Stimulated activated naive B cell treated with anti-CD40 and anti-IgM and Interleukin-4, amounts not matched to agents 10 μg/mL and 1 μg/mL and 100 μg/mL, for 72 hours (primary cell): Measurements from ENCODE around the gene CCIN.

Experiments used
- ATAC-seq, 2 donors: fragments of 150-1000 bp; cut with Tn5 transposase; replicated peaks; 2 replicates each; pipeline ENCODE4 v1.10.0; 2021; ENCODE audit warnings: moderate library complexity in 1 of 2
- DNase-seq: peaks from one replicate; pipeline ENCODE4 v3.0.0; 2021
- H3K27ac Mint-ChIP-seq: one replicate; pipeline ENCODE4 v1.8.0; 2022; ENCODE audit warnings: mild to moderate bottlenecking, mixed read lengths
- H3K27me3 Mint-ChIP-seq, 2 donors: one replicate each; pipeline ENCODE4 v1.8.0; 2022; ENCODE audit warnings: mixed read lengths in 2 of 2
- H3K36me3 Mint-ChIP-seq, 2 donors: one replicate each; pipeline ENCODE4 v1.8.0; 2022; ENCODE audit warnings: mixed read lengths in 2 of 2, mild to moderate bottlenecking in 1 of 2
- H3K4me1 Mint-ChIP-seq, 2 donors: one replicate each; pipeline ENCODE4 v1.8.0; 2022; ENCODE audit warnings: mixed read lengths in 2 of 2, mild to moderate bottlenecking in 1 of 2
- H3K4me3 Mint-ChIP-seq, 2 donors: one replicate each; pipeline ENCODE4 v1.8.0; 2022; ENCODE audit warnings: mild to moderate bottlenecking in 2 of 2, mixed read lengths in 2 of 2, moderate library complexity in 1 of 2
- H3K9me3 Mint-ChIP-seq, 2 donors: one replicate each; pipeline ENCODE4 v1.8.0; 2022; ENCODE audit warnings: mixed read lengths in 2 of 2, mild to moderate bottlenecking in 1 of 2

The CCIN gene

DNA sequence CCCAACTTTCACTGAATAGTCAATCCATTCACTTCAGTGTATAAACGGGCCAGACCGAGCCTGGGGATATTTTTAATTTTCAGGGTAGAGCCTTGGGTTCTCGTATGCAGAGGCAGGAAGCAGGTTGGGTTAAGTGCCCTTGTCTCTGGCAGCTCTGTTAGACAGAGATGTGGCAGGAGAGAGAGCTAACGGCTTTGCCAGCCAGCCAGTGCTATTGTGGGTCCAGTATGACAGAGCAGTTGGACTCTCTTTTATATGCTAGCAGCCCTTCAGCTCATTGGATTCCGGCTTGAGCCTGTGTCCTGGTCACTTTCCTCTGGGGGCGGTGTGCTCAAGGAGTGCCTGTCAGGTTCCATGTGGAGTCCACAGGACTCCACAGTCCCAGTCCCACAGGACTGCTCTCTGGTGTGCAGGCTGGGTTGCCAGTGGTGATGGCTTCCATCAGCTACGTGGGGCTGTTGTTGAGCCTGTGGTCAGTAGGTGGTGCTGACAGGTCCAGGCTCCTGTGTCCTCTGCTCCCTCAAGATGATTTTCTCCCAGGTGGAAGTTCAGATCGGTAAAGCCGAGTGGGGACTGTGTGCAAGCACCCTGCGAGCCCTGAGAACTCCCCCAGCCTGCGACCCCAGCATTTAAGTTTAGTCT lies 35.8 kb downstream of the CCIN start:
- Mint-ChIP-seq H3K27me3 (no peaks in the 10 kb centered on the region), H3K4me3 (no peak overlapping the region), H3K9me3 (no peaks in the 10 kb centered on the region), H3K27ac (no peak overlapping the region), H3K36me3 (peaks cover 42 to 62% of the 10 kb centered on the region in 2 donors), H3K4me1 (peaks cover 24 to 32% of the 10 kb centered on the region in 2 donors)
- ATAC-seq (no peak), DNase-seq (no peak)

DNA sequence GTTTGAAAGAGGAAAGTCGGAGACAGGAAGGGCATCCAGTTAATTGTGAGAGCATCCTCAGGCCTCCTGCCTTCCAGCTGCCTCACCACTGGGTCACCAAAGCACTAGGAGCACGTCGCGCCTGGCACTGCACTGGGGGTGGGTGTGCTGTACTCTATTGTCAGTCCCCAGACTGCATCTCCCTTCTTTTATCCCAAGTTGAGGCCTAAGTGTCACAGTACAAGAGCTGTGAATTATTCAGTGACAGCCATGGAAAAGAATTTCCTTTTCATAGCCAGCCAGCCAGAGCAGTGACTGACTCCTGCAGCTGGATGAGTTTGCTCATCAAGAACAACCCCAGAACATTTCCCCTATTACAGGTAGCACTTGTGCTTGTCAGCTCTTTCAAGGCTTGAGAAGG lies 37.8 kb downstream of the CCIN start:
- no peaks in the 10 kb centered on the region for H3K27me3 Mint-ChIP-seq
- H3K36me3 Mint-ChIP-seq = peaks cover 52 to 81% of the 10 kb centered on the region in 2 donors
- peak overlapping the region; percentile 67 for H3K27ac Mint-ChIP-seq
- H3K9me3 Mint-ChIP-seq = no peaks in the 10 kb centered on the region
- DNase-seq (no peak), ATAC-seq (no peak)
- H3K4me3 Mint-ChIP-seq = no peak overlapping the region
- peaks cover 24 to 40% of the 10 kb centered on the region in 2 donors for H3K4me1 Mint-ChIP-seq

DNA sequence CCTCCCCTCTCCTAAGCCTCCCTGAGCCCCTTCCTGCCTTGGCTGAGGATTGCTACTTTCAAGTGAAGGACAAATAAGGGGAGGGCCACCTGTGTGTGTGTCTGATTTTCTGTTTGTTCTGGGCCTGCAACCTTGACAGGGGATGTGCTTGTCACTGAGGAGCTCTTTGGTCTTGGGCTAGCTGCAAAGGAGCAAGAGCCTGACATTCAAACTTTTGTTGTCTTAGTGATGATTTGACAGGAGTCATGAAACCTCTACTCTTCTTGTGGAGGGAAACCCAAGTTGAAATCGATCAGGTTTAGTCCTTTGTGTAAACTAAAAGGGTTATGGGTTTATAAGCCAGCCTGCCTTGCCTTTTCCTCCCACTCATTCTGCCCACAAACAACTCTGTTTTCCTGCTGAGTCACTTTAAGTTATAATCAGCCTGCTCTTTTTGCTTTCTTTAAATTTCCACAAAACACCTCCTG lies 38.4 kb downstream of the CCIN start:
- Mint-ChIP-seq H3K27ac (peak overlapping the region; percentile 80), H3K9me3 (no peaks in the 10 kb centered on the region), H3K27me3 (no peaks in the 10 kb centered on the region), H3K36me3 (peaks cover 50 to 77% of the 10 kb centered on the region in 2 donors), H3K4me3 (no peak overlapping the region), H3K4me1 (peaks cover 24 to 40% of the 10 kb centered on the region in 2 donors)
- DNase-seq (no peak), ATAC-seq (no peak)

DNA sequence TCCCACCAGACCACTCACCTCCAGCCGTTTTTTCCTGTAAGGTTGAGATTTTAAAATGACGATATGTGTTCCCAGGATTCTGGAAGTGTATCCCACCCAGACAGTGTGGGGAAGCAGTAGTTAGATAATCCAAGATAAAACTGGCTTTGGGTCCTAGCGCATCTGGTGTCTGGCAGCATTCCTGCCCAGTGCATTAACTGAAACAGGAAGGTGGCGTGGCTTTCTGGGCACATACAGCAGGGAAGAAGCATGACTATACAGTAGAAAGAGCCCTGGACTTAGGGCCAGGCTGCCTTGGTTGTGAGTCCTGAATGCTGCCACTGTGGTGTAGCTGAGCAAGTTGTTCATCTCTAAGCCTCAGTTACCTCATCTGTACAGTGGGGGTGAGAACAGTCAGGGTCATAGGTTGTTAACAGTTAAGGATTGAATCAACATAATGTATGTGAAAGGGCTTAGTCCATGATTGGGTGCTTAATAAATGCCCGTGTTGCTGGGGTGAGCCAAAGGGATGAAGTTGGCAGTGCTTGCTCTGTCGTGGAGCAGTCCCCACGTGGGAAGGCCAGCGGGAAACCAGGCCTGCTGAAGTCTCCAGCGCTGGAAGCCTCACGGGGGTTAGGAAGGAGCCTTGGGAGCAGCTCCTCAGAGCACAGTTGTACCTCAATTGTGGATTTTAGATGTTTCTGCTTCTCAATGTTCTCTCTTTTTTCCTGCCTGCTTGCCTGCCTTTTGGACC lies 39.5 kb downstream of the CCIN start:
- H3K4me1 Mint-ChIP-seq = peaks cover 22 to 45% of the 10 kb centered on the region in 2 donors
- H3K4me3 Mint-ChIP-seq = no peak overlapping the region
- no peak for ATAC-seq
- no peaks in the 10 kb centered on the region for H3K27me3 Mint-ChIP-seq
- H3K36me3 Mint-ChIP-seq = peaks cover 49 to 78% of the 10 kb centered on the region in 2 donors
- peak overlapping the region; percentile 15 for H3K27ac Mint-ChIP-seq
- H3K9me3 Mint-ChIP-seq = no peaks in the 10 kb centered on the region
- DNase-seq = no peak

DNA sequence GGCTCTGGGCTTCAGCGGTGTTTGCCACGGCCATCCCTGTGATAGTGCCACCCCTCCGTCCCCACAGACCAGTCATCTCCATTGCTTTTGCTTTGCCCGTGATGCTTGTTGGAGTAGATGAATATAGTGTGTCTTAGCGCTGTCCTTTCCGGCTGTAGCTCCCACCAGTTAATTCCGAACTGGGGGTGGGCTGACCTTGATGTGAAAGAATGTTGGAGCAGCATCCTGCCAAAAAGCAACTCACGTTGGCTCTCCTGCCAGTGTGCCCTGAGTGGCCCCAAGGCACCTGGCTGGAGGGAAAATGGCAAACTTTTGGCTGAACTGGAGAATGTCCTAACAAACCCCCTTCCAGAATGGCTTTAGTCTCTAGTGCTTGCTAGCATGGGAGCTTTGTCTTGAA lies 41.5 kb downstream of the CCIN start:
- Mint-ChIP-seq H3K27ac (no peak overlapping the region), H3K27me3 (no peaks in the 10 kb centered on the region), H3K36me3 (peaks cover 42 to 61% of the 10 kb centered on the region in 2 donors), H3K4me1 (peaks cover 19 to 45% of the 10 kb centered on the region in 2 donors), H3K9me3 (no peaks in the 10 kb centered on the region), H3K4me3 (no peak overlapping the region)
- DNase-seq (no peak), ATAC-seq (no peak)

DNA sequence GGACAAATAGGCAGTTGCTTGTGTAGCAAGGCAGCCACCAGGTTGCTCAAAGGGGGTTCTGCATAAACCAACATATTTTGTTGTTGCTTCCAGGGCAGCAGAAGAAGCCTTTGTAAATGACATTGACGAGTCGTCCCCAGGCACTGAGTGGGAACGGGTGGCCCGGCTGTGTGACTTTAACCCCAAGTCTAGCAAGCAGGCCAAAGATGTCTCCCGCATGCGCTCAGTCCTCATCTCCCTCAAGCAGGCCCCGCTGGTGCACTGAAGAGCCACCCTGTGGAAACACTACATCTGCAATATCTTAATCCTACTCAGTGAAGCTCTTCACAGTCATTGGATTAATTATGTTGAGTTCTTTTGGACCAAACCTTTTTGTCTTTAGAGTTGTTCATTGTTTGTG lies 42.3 kb downstream of the CCIN start:
- no peak for DNase-seq
- Mint-ChIP-seq H3K4me1 (peaks cover 21 to 37% of the 10 kb centered on the region in 2 donors), H3K27me3 (no peaks in the 10 kb centered on the region), H3K36me3 (peaks cover 40 to 58% of the 10 kb centered on the region in 2 donors), H3K9me3 (no peaks in the 10 kb centered on the region), H3K27ac (peak overlapping the region; percentile 47), H3K4me3 (no peak overlapping the region)
- no peak for ATAC-seq

DNA sequence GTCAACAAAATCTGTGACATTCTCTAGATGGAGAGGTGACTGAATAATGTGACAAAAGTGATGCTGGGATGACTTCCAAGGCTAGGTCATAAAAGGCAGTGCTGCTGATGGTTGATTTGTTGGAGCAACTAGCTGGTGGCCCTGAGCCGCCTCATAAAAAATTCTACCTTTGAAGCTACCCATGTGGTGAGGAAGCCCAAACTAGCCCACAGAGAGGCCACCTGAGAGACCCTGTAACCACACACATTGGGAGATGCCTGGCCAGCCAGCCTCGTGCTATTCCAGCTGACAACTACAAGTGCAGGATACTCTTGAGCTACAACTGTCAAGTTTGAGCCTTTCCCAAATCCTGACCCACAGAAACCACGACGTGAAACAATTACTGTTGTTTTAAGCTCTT lies 44.2 kb downstream of the CCIN start:
- no peak overlapping the region for H3K27ac Mint-ChIP-seq
- peaks cover 19 to 36% of the 10 kb centered on the region in 2 donors for H3K4me1 Mint-ChIP-seq
- DNase-seq = no peak
- no peaks in the 10 kb centered on the region for H3K27me3 Mint-ChIP-seq
- peaks cover 30 to 55% of the 10 kb centered on the region in 2 donors for H3K36me3 Mint-ChIP-seq
- no peak for ATAC-seq
- no peaks in the 10 kb centered on the region for H3K9me3 Mint-ChIP-seq
- no peak overlapping the region for H3K4me3 Mint-ChIP-seq

DNA sequence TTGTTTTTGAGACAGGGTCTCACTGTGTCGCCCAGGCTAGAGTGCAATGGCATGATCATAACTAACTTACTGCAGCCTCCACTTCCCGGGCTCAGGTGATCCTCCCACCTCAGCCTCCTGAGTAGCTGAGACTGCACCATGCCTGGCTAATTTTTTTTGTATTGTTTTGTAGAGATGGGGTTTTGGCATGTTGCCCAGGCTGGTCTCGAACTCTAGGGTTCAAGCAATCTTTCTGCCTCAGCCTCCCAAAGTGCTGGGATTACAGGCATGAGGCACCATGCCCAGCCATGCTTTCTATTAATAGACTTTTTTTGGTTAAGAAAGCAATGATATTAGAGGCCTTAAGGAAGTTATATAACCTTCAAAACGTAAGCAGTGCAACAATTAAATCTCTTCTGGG lies 44.8 kb downstream of the CCIN start:
- Mint-ChIP-seq H3K4me3 (no peak overlapping the region), H3K4me1 (peaks cover 17 to 38% of the 10 kb centered on the region in 2 donors), H3K36me3 (peaks cover 35 to 57% of the 10 kb centered on the region in 2 donors), H3K27me3 (no peaks in the 10 kb centered on the region), H3K9me3 (no peaks in the 10 kb centered on the region), H3K27ac (no peak overlapping the region)
- ATAC-seq = no peak
- DNase-seq = no peak

DNA sequence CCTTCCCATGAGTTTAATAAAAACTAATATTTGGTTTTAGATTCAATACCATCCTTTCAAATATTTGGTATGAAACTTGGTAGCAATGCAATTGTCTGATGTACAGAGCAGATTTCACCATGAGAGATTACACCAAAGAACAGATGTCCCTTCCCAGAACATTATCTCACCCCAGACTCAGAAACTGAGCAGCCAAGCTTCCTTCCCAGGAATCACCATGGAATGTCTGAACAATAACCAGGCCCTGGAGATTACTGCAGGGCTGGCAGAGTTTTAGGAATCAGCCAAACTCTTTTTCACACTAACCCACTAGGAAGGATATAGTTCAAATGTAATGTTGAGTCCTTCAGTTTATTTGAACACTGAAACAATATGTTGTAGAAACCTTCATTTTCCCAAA lies 45.4 kb downstream of the CCIN start:
- DNase-seq = no peak
- H3K4me3 Mint-ChIP-seq = no peak overlapping the region
- H3K27ac Mint-ChIP-seq = no peak overlapping the region
- H3K9me3 Mint-ChIP-seq = no peaks in the 10 kb centered on the region
- peaks cover 35 to 56% of the 10 kb centered on the region in 2 donors for H3K36me3 Mint-ChIP-seq
- H3K4me1 Mint-ChIP-seq = peaks cover 21 to 33% of the 10 kb centered on the region in 2 donors
- H3K27me3 Mint-ChIP-seq = no peaks in the 10 kb centered on the region
- no peak for ATAC-seq

DNA sequence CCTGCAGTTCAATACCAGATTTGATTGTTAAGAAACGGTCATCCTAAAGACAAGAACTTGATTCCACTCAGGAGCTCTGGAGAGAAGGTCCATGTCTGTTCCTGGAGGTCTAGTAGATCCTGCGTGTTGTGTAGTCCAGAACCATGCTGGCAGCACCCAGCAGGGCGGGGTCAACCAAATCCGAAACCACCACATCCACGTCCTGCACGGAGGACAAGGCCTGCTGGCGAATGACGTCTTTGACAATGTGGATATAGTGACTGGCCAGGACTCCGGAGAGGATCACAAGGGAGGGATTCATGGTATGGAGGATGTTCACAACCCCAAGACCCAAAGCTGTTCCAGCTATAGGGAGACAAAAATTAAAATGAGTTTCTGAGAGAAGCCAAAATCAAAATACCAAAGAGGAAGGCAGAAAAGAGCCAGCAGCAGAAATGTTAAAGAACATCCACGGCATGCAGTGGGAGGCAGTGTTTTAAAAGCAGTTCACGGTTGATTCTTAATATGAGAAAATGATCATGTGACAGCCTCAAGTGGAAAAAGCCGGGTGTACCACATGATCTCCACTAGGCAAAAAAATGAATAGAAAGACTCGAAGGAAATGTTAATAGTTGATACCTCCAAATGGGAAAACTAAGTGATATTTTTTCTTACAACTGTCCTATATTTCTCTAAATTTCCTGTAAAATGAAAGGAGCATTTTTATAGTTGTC lies 48.2 kb downstream of the CCIN start:
- Mint-ChIP-seq H3K27me3 (no peaks in the 10 kb centered on the region), H3K36me3 (peaks cover 37 to 52% of the 10 kb centered on the region in 2 donors), H3K27ac (peak overlapping the region; percentile 83), H3K4me1 (peaks cover 21 to 25% of the 10 kb centered on the region in 2 donors), H3K4me3 (no peak overlapping the region), H3K9me3 (no peaks in the 10 kb centered on the region)
- ATAC-seq (peak in 1 of 2 donors; percentile 31), DNase-seq (no peak)

DNA sequence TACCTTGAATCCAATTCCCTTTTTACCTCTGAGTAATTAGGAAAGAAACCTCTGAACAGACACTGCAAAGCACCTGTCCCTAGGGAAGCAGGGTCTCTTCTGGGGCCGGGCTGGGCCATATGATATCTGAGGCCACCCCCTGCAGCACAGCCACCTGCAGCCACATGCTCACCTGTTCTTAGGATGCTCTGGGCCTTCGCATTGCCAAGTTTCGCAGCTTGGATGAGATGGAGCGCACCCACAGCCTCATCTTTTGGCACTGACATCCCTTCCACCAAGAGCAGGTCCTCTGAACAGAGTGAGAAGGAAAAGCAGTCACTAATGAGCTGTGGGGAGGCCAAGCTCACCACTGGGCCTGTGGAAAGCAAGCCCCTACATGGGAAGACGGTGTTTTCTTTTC lies 48.8 kb downstream of the CCIN start:
- ATAC-seq = peak; percentile 23 to 31
- H3K27ac Mint-ChIP-seq = peak overlapping the region; percentile 83
- H3K9me3 Mint-ChIP-seq = peaks cover 5% of the 10 kb centered on the region in 2 donors

DNA sequence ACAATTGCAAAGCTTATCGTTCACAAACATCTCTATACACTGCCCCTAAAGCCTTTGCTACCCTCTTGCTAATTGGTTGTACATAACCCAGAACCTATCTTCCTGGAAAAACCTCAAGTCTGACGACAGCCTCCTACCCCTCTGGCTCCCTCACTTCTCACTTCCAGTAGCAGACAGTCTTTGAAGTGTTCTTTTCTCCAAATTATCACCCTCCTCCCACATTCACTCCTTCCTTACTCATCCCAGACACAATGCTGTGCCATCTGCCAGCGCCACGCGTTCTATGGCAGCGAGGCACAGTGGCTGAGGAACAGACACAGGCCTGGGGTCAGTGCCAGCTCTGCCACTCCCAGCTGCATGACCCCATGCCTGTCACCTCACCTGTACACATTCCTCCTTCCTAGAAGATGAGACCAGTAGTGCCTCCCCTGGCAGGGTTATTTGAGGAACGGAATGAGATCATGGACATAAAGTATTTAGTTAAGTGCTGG lies 49.3 kb downstream of the CCIN start:
- no peak overlapping the region for H3K4me3 Mint-ChIP-seq
- H3K27ac Mint-ChIP-seq = peak overlapping the region; percentile 74
- no peaks in the 10 kb centered on the region for H3K27me3 Mint-ChIP-seq
- ATAC-seq (peak; percentile 19 to 29), DNase-seq (no peak)
- peaks cover 20 to 21% of the 10 kb centered on the region in 2 donors for H3K4me1 Mint-ChIP-seq
- H3K9me3 Mint-ChIP-seq = peaks cover 5 to 7% of the 10 kb centered on the region in 2 donors
- H3K36me3 Mint-ChIP-seq = peaks cover 41 to 54% of the 10 kb centered on the region in 2 donors

More for the DNA sequence above, 48.8 kb downstream of the CCIN start:
- H3K4me1 Mint-ChIP-seq = peaks cover 21 to 23% of the 10 kb centered on the region in 2 donors
- peaks cover 41 to 54% of the 10 kb centered on the region in 2 donors for H3K36me3 Mint-ChIP-seq
- H3K27me3 Mint-ChIP-seq = no peaks in the 10 kb centered on the region
- no peak for DNase-seq
- no peak overlapping the region for H3K4me3 Mint-ChIP-seq
